ENCODE data around the gene COQ6.
"Not testable (repeated sequence)": the region's sequence is repeated elsewhere in the genome, so short reads cannot be mapped to it uniquely, and the experiment has no call there.

Gene COQ6

GRCh38 chr14:73997944-73998447, 47.9 kb downstream of the COQ6 start:
- no peaks in the 10 kb centered on the region for H3K27me3 ChIP-seq (ENCODE audit: control insufficient read depth in 1 of 2, insufficient read depth in 2 of 2, low read length in 2 of 2)
- peaks cover 0 to 4% of the 10 kb centered on the region in 2 donors for H3K36me3 ChIP-seq (ENCODE audit: control insufficient read depth in 1 of 2, insufficient read depth in 2 of 2, low read length in 2 of 2)
- peak overlapping the region in 1 of 2 donors; percentile 15 for H3K9ac ChIP-seq (ENCODE audit: low read depth in 1 of 2, low read length in 2 of 2)
- H3K9me3 ChIP-seq (ENCODE audit: control insufficient read depth in 1 of 2, low read length in 2 of 2), result no peaks in the 10 kb centered on the region
- H3K27ac ChIP-seq (ENCODE audit: low read depth, low read length), result peak overlapping the region; percentile 54
- peak overlapping the region; percentile 0 to 4 for H3K4me3 ChIP-seq (ENCODE audit: low read depth in 1 of 2, low read length in 2 of 2)
- peaks cover 19 to 22% of the 10 kb centered on the region in 2 donors for H3K4me1 ChIP-seq (ENCODE audit: control insufficient read depth in 1 of 2, insufficient read depth in 2 of 2, low read length in 2 of 2)

GRCh38 chr14:73998726-73999125, 48.6 kb downstream of the COQ6 start:
- Histone ChIP-seq H3K4me3 (ENCODE audit: low read depth in 1 of 2, low read length in 2 of 2) (peak overlapping the region in 1 of 2 donors; percentile 0), H3K9me3 (ENCODE audit: control insufficient read depth in 1 of 2, low read length in 2 of 2) (no peaks in the 10 kb centered on the region), H3K27me3 (ENCODE audit: control insufficient read depth in 1 of 2, insufficient read depth in 2 of 2, low read length in 2 of 2) (no peaks in the 10 kb centered on the region), H3K27ac (ENCODE audit: low read depth, low read length) (peak overlapping the region; percentile 26), H3K36me3 (ENCODE audit: control insufficient read depth in 1 of 2, insufficient read depth in 2 of 2, low read length in 2 of 2) (peaks cover 0 to 9% of the 10 kb centered on the region in 2 donors), H3K4me1 (ENCODE audit: control insufficient read depth in 1 of 2, insufficient read depth in 2 of 2, low read length in 2 of 2) (peaks cover 19 to 22% of the 10 kb centered on the region in 2 donors), H3K9ac (ENCODE audit: low read depth in 1 of 2, low read length in 2 of 2) (peak overlapping the region; percentile 4 to 15)

- H3K27me3 ChIP-seq (ENCODE audit: control insufficient read depth in 1 of 2, insufficient read depth in 2 of 2, low read length in 2 of 2); H3K4me1 ChIP-seq (ENCODE audit: control insufficient read depth in 1 of 2, insufficient read depth in 2 of 2, low read length in 2 of 2); H3K9me3 ChIP-seq (ENCODE audit: control insufficient read depth in 1 of 2, low read length in 2 of 2); H3K4me3 ChIP-seq (ENCODE audit: low read depth in 1 of 2, low read length in 2 of 2); H3K9ac ChIP-seq (ENCODE audit: low read depth in 1 of 2, low read length in 2 of 2); H3K27ac ChIP-seq (ENCODE audit: low read depth, low read length): not testable (repeated sequence)
- peaks cover 0 to 26% of the 10 kb centered on the region in 2 donors for H3K36me3 ChIP-seq (ENCODE audit: control insufficient read depth in 1 of 2, insufficient read depth in 2 of 2, low read length in 2 of 2)
These were observed 55.6 kb downstream of the COQ6 start for GRCh38 chr14:74005664-74006063.

GRCh38 chr14:74008843-74009499, 58.9 kb downstream of the COQ6 start:
- Histone ChIP-seq H3K36me3 (ENCODE audit: control insufficient read depth in 1 of 2, insufficient read depth in 2 of 2, low read length in 2 of 2) (peaks cover 8 to 34% of the 10 kb centered on the region in 2 donors), H3K9me3 (ENCODE audit: control insufficient read depth in 1 of 2, low read length in 2 of 2) (no peaks in the 10 kb centered on the region), H3K4me3 (ENCODE audit: low read depth in 1 of 2, low read length in 2 of 2) (no peak overlapping the region), H3K4me1 (ENCODE audit: control insufficient read depth in 1 of 2, insufficient read depth in 2 of 2, low read length in 2 of 2) (peaks cover 0 to 5% of the 10 kb centered on the region in 2 donors), H3K27me3 (ENCODE audit: control insufficient read depth in 1 of 2, insufficient read depth in 2 of 2, low read length in 2 of 2) (no peaks in the 10 kb centered on the region), H3K27ac (ENCODE audit: low read depth, low read length) (no peak overlapping the region), H3K9ac (ENCODE audit: low read depth in 1 of 2, low read length in 2 of 2) (no peak overlapping the region)
